ENCODE data around the gene ALG3.
A peak's percentile ranks its signal among the peaks of the same experiment; 100 is the strongest.
"Not testable (repeated sequence)": the region's sequence is repeated elsewhere in the genome, so short reads cannot be mapped to it uniquely, and the experiment has no call there.

Gene ALG3

GRCh38 chr3:184248454-184249411 lies at the start of gene ALG3:
TSS of gene ALG3 (minus strand) at chr3:184248962. CDS start at chr3:184248940, 22 bp downstream.
- DNase-seq, result peak; percentile 86

DNA sequence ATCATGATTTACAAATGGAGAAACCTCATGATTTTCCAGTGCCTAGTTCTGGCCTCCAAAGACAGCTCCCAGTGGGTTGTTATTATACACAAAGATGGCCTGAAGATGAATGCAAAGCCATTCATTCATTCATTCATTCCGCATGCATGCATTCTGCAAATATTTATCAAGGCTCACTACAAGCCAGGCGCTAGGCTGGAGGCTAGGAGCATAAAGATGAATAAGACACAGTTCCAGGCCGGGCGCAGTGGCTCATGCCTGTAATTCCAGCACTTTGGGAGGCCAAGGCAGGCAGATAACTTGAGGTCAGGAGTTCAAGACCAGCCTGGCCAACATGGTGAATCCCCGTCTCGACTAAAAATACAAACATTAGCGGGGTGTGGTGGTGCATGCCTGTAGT lies 47.9 kb upstream of the ALG3 start:
- no peak for DNase-seq

GRCh38 chr3:184295771-184296170 lies 47.0 kb upstream of the ALG3 start:
- no peak for DNase-seq

DNA sequence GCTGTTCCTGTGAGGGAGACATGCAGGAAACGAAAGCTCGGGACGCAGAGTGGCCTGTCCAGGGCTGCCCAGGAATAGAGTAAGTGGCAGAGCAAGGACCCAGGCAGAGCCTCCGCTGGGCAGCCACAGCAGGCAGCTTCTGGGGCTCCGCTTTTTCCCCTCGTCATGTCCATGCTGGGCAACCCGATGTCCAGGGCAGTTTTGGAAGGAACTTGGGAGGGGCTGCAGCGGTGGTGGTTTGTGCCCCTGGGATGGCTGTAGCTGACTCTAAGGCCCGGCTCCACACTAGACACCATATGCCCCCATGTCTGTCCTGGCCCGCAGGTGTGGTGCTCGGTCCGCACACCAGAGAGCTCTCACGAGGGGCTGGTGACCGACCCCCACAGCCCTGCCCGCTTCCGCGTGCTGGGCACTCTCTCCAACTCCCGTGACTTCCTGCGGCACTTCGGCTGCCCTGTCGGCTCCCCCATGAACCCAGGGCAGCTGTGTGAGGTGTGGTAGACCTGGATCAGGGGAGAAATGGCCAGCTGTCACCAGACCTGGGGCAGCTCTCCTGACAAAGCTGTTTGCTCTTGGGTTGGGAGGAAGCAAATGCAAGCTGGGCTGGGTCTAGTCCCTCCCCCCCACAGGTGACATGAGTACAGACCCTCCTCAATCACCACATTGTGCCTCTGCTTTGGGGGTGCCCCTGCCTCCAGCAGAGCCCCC lies 43.1 kb upstream of the ALG3 start:
- DNase-seq, result no peak

DNA sequence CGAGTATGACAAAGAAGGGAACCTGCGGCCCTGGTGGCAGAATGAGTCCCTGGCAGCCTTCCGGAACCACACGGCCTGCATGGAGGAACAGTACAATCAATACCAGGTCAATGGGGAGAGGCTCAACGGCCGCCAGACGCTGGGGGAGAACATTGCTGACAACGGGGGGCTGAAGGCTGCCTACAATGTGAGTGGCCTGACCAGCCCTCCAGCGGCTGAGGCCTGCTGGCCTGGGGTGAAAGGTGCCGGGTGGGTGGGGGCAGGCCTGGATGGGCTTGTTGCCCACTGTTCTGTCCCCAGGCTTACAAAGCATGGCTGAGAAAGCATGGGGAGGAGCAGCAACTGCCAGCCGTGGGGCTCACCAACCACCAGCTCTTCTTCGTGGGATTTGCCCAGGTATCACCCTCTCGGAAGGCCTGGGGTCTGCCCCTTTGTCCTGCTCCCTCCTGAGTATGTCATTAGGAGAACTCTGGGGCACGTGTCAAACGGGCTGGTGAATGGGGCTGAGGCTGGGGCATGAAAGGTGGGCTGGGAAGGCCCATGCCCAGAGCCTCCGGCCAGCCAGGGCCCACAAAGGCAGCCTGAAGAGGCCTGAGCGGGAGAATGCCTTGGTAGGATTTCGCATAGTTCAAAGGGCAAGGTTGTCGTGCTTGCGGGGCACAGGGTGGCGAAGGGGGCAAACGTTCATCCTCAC lies 42.4 kb upstream of the ALG3 start:
- no peak for DNase-seq

DNA sequence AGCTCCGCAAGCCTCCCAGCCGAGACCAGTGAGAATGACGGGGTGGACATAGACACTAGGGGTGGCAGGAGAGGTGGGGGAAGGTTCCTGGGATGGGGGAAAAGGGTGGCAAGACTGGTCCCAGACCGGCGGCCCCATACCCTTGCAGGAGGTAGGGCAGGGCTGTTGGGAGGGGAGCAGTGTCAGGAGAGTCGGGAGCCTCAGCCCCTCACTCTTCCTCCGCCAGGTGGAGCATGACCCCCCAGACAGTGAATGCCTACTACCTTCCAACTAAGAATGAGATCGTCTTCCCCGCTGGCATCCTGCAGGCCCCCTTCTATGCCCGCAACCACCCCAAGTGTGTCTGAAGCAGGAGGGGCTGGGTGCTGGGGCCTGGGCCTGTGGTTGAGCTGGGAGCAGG lies 41.6 kb upstream of the ALG3 start:
- DNase-seq, result no peak

DNA sequence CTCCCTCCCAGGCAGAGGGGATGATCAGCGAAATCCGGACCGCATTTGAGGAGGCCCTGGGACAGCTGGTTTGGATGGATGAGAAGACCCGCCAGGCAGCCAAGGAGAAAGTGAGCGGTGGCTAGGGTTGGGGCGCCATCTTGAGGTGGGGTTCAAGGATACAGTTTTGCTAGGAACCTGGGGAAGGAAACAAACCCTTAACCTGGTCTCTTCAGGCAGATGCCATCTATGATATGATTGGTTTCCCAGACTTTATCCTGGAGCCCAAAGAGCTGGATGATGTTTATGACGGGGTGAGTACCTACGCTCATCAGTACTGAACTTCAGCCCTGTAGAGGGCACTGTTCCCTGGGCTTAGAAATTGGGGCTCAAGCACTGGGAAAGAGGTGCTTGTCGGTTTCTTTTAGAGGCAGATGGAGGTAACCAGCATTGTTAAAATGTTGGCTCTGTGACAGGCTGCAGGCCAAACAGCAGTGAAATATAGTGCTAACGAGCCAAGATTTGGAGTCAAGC lies 40.7 kb upstream of the ALG3 start:
- DNase-seq, result peak; percentile 78

DNA sequence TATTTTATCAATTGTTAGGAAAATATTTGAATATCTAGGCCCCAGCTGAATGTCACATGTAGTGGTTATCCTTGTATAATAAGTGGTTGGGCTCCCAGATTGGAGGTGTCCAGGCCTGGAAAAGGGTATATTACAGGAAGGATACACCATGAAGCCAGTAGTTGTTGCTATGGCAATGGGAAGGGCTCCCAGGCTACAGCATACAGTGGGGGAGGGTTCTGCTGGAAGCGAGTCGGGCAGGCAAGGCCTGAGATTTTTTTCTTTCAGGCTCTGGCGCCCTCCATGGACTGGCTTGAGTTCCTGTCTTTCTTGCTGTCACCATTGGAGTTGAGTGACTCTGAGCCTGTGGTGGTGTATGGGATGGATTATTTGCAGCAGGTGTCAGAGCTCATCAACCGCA lies 35.9 kb upstream of the ALG3 start:
- peak; percentile 85 for DNase-seq

DNA sequence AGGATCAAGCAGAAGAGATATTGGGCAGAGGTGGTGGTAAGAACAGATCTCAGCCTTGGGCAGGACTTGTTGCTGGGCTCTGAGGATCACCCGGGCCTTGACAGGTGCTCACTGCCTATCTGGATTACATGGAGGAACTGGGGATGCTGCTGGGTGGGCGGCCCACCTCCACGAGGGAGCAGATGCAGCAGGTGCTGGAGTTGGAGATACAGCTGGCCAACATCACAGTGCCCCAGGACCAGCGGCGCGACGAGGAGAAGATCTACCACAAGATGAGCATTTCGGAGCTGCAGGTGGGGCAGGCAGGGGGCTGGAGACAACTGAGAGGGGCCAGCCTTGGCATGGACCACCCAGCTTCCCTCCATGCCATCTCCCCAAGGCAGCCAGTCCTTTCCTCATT lies 34.9 kb upstream of the ALG3 start:
- no peak for DNase-seq

- DNase-seq, result no peak
Observed at GRCh38 chr3:184282941-184283340, 34.2 kb upstream of the ALG3 start.

DNA sequence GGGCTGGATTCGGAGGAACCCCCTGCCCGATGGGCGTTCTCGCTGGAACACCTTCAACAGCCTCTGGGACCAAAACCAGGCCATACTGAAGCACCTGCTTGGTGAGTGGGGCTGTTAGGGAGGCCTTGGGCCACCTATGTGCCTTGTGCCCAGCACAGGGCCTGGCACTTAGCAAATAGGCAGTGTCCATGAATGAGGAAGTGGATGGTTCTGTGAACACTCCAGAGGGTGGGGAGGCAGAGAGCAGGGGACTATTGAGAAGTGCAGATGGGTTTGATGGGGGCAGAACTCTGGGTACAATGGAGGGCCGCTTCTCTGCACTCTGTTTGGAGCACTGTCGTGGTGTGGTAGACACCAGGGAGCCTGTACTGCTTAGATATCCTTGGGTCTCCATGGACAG lies 28.6 kb upstream of the ALG3 start:
- DNase-seq, result no peak

GRCh38 chr3:184275961-184276910 lies 27.5 kb upstream of the ALG3 start, which contains the start of gene ECE2:
TSS of gene ECE2 (plus strand) at chr3:184276022. CDS start at chr3:184276154, 132 bp downstream.
- no peak for DNase-seq

DNA sequence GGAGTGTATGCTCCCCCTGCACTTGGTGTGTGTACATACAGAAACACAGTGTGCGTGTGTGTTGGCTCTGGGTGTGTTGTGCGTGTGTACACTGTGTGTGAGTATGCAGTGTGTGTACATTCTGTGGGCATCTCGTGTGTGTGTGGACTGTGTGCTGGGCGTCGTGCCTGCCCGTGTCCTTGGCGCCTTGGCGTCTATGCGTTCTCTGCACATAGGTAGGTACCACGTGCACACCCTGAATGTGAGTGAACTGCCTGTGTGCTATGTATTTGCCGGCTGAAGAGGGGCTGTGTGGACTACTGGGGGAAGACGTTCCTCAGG lies 26.6 kb upstream of the ALG3 start:
- no peak for DNase-seq

GRCh38 chr3:184272269-184272668 lies 23.5 kb upstream of the ALG3 start:
- DNase-seq, result no peak

DNA sequence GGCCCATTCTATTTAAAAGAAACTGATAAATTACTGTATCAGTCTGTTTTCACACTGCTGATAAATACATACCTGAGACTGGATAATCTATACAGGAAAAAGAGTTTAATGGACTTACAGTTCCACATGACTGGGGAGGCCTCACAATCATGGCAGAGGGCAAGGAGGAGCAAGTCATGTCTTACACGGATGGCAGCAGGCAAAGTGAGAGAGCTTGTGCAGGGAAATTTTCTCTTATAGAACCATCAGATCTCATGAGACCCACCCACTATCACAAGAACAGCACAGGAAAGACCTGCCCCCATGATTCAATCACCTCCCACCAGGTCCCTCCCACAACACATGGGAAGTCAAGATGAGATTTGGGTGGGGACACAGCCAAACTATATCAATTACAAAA lies 18.5 kb upstream of the ALG3 start:
- DNase-seq, result not testable (repeated sequence)

- no peak for DNase-seq
Observed at GRCh38 chr3:184262764-184263179, 14.0 kb upstream of the ALG3 start.

DNA sequence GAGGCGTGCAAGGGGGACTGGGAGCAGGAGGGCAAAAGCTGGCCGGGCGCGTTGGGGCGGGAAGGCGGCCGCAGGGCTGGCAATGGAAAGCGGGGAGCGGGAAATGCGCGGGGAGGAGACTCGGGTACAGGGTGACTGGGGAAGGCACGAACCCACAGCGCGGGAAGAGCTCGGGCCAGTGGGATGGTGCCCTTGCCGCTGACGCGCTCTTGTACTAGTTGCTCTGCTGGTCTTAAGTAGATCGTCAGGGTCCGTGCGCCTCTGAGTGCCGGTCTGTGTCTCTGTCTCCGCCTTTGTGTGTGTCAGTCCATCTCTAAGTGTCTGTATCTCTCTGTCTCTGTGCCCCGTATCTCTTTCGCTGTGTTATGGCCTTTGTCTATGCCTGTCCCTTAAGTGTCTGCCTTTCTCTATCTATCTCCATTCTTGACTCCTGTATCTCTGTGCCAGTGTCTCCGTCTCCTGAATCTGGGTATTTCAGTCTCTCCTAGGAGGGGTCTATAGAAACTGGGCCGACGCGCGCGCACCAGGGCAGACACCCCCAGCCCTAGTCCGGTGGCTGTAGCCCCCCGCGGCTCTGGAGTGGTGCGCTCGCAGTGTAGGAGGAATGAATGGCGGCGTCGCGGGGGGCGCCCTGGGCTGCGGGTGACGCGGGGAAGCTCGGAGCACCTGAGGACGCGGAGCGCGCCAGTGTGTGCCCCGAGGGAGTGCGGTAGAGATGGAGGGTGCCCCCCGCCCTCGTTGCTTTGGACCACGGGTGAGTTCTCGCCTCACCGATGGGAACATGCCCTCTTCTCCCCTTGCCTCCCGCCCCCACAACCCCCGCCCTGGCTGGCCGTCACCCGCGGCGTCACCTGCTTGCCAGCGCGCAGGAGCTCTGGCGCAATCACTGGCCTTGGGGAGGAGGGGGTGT lies 13.3 kb upstream of the ALG3 start:
- peak; percentile 86 for DNase-seq

DNA sequence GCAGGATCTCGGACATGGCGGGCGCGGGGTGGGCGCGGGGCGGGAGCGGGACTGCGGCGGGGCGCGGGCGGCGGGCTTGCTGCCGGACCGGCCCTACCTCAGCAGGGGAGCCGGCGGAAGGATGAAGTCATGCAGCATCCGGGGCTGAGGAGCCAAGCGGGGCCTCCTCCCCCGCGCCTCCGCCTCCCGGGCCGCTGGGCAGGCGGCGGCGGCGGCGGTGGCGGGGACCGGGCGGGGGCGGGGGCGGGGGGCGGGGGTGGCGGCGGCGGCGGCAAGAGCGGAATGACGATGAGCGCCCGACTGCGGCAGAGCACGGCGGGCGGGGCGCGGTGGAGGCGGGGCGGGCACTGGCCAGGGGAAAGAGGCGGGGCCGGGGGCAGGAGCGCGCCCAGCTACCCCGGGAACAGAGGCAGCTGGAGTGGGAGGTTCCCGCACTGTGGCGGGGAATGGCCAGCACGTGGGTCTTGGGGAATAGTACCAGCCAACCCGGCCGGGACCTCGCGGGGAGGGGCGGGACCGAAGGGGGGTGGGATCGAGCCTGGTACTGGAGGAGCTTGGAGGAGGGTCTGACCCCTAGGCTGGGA lies 12.6 kb upstream of the ALG3 start, which contains the start of gene CAMK2N2:
CAMK2N2 (minus strand) TSS at position 284 of the 584 bp plus-strand sequence; CDS start at position 16, 268 bp downstream.
- peak; percentile 92 for DNase-seq

- no peak for DNase-seq
Observed at GRCh38 chr3:184260724-184261269, 12.0 kb upstream of the ALG3 start.

Data from DMS 273 treated with DMSO at 0.1 percent for 48 hours (cell line).